Stimulated activated CD4-positive, alpha-beta T cell treated with anti-CD3 and anti-CD28 coated beads, Interleukin-12 subunit alpha, Interleukin-12 subunit beta, amount 100 ng/mL, for 48 hours (primary cell): ENCODE data around the gene KCNH3.
"Not testable (repeated sequence)": the region's sequence is repeated elsewhere in the genome, so short reads cannot be mapped to it uniquely, and the experiment has no call there.

ENCODE experiments used
- DNase-seq, 3 donors: peaks; one replicate each; pipeline ENCODE4 v3.0.0-alpha.2; 2020; ENCODE audit warnings: low read depth in 2 of 3, low spot score in 1 of 3

The KCNH3 gene, protein sequence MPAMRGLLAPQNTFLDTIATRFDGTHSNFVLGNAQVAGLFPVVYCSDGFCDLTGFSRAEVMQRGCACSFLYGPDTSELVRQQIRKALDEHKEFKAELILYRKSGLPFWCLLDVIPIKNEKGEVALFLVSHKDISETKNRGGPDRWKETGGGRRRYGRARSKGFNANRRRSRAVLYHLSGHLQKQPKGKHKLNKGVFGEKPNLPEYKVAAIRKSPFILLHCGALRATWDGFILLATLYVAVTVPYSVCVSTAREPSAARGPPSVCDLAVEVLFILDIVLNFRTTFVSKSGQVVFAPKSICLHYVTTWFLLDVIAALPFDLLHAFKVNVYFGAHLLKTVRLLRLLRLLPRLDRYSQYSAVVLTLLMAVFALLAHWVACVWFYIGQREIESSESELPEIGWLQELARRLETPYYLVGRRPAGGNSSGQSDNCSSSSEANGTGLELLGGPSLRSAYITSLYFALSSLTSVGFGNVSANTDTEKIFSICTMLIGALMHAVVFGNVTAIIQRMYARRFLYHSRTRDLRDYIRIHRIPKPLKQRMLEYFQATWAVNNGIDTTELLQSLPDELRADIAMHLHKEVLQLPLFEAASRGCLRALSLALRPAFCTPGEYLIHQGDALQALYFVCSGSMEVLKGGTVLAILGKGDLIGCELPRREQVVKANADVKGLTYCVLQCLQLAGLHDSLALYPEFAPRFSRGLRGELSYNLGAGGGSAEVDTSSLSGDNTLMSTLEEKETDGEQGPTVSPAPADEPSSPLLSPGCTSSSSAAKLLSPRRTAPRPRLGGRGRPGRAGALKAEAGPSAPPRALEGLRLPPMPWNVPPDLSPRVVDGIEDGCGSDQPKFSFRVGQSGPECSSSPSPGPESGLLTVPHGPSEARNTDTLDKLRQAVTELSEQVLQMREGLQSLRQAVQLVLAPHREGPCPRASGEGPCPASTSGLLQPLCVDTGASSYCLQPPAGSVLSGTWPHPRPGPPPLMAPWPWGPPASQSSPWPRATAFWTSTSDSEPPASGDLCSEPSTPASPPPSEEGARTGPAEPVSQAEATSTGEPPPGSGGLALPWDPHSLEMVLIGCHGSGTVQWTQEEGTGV

DNA sequence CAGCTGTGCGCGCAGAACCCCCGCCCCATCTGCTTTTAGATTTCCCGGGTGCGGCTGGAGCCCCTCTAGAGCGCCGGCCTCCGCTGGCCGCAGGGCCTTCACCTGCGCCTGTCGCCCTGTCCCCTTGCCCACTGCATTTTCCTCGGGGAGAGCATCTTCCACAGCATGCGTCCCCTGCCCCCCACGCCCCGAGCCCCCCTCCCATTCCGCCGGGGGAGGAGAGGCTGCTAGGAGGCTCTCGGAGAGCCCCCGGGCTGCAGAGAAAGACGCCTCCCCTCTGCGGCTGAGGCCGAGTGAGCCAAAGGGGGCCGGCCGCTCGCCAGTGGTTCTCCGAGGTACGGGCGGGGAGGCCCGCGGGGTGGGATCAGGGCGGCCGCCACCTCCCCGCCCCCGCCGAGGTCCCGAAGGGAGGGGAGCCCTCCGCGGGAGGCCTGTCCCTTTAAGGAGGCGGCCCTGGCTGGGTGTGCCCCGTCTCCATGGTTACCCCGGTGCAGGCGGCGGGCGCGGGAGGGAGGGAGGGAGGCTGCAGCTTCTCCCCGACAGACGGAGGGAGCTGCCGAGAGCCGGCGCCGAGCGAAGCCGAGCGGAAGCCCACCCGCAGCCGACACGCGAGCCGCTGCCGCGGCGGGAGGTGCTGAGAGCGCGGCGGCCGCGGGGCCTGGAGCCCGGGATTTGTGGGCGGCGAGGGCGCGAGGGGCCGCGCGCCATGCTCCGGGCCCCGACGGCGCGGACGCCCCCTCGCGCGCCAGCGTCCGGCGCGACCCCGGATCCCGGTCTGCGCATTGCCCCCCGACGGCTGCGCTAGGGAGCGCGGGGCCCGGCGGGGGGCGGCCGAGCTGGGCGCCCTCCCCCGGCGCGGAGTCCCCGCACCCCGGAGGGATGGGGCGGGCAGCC lies at the start of gene KCNH3:
Gene KCNH3, plus strand, starts transcription at position 521 of the 894 bp plus-strand sequence. CDS start 387 bp downstream, outside the sequence.
- DNase-seq = peak; percentile 57 to 76 (median 68)

DNA sequence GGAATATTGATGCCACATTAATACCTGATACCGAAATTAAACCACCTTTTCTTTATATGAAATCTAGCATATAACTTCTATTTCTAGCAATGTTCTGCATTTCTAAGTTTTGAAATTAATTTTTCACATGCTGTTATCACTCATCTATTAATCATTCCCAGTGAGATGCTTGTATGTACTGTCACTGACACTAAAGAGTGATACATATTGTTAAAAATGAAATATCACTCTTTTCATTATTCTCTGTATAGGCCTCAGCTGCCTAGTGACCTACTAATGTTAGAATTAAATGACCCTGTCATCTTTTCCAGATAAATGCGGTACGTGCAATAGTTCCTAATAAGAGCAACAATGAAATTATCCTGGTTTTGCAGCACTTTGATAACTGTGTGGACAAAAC lies 49.7 kb upstream of the KCNH3 start:
- no peak for DNase-seq

DNA sequence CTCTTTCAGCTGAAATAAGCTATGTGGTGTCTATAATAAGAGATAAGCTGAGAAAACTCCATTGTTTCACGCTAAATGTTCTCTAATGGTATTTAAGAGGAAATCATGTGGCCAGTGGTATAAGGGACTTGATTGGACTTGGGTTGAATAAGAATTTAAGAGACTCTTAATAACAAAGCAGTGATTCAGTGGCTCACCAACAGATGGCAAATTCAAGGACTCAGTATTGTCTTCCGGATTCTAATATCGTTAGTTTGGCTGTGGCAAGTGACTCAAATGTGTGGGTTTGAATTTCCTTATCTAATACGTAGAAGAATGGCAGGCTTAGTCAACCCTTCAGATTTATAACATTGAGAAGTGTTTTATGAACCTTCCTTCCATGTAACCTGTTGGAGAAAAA lies 49.1 kb upstream of the KCNH3 start:
- no peak for DNase-seq

DNA sequence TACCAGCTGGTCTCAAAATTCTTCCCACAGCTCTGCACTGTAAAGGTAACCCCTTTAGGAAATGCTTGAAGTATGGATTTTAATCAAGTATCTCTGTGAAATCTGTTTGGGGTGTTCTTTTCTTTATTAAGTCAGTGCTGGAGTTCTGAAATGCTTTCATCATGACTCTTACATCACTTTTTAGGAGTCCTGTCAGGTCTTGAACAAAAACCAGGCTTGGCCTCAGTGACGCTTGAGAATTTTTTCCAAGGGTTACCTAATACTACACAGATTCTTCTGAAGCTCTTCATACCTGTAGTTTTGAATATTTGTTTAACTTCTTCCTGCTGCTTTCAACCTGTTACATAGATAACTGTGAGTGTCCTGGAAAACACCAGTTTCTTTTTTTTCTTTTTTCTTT lies 47.0 kb upstream of the KCNH3 start:
- no peak for DNase-seq

DNA sequence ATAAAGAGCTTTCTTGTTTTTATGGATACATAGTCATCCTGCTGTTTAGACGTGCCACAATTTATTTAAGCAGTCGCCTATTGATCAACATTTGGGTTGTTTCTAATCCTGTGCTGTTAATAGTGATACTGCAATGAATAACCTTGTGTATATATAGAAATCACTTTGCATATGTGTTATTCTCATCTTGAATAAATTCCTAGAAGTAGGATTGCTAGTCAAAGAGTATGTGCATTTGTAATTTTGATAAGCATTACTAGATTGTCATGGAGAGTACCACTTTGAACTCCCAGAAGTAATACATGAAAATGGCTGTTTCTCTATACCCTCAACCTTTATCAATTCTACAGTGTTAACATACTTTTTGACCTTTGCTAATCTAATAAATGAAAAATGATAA lies 44.9 kb upstream of the KCNH3 start:
- no peak for DNase-seq

DNA sequence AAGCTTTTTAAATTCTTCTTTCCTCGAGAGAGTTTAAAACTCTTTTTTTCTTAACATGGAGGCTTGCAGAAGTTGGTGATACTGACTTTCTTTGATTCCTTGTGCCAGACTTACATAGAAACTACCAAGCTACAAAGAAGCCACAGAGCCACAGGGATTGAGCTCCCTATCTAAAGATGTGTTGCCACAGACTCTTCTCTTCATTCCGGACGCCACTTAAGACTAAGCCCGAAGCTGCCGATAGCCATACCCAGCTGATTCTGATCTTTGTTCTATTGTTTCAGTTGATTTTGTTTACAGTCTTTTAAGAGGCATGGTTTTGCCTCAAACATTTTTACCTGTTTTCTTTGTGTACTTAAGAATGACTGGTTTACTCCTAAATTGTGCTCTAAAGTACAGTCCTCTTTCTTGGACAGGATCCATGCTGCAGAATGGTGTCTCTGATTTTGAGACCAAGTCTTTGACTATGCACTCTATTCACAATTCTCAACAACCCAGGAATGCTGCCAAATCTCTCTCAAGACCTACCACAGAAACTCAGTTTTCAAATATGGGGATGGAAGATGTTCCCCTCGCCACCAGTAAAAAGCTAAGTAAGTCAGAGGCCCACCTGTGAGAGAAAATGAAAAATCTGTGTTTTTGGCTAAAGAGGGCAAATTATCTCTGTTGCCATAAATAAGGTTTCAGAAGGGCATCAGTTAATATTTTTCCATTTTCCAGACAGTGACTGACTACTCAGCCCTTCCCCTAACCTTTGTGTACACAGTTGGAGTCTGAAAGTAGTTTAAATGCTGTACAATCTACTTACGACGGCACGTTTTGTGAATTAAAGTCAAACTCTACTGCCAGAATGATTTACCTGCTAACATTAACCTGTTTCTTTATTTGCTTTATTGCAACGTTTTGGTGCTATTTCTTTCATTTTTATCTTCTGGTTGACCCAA lies 42.1 kb upstream of the KCNH3 start:
- DNase-seq = no peak

DNA sequence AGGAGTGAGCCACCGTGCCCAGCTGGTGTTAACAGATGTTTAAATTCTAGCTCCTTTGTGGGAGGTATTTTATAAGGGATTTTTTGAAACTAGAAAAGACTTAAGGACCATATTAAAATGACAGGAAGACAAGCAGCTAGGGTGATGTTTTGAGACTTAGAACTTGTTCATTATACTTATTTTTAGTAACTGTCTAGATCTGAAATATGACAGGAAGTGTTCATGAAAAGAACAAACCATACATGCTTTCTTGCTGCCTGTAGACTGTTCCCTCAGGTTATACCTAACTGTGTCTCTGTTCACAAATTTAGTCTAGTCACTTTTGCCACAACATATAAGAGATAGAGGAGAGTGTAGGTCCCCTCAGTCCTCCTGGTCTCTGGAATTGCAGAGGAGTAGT lies 36.9 kb upstream of the KCNH3 start:
- no peak for DNase-seq

DNA sequence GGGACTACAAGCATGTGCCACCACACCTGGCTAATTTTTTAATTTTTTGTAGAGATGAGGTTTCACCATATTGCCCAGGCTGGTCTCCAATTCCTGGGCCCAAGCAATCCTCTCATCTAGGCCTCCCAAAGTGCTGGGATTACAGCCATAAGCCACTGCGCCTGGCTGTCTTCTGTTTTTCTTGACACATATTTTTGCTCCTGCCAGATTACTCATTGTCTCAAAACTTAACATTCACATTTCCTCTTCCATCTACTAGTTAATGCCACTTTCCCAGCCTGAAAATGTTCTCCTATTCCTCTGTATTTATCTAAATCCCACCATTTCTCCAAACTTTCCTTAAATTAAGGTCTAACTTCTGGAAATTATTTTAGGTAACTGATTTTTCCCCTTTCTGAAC lies 36.2 kb upstream of the KCNH3 start:
- DNase-seq = no peak

DNA sequence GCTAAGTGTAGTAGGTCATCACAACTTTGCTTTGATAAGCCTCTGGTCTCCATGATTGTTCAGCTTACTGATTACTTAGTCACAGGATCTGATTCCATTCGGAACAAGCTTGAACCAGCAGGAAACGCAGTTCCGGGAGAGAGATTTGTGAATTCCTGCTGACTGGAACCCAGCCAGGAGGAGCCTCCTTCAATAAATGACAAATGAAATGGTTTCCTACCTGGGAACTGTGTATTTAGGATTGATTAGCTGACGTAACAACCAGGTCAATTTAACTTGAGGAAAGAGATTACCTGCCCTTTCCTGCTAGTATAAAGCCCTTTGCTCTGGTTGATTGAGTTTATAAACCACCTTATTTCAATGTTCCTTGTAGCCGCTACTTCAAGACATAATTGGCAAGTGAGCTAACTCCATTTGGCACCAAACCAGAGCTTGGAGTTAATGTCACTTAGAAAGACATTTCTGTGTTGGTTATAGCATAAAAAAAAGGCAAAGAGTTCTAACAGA lies 35.1 kb upstream of the KCNH3 start:
- DNase-seq = no peak

DNA sequence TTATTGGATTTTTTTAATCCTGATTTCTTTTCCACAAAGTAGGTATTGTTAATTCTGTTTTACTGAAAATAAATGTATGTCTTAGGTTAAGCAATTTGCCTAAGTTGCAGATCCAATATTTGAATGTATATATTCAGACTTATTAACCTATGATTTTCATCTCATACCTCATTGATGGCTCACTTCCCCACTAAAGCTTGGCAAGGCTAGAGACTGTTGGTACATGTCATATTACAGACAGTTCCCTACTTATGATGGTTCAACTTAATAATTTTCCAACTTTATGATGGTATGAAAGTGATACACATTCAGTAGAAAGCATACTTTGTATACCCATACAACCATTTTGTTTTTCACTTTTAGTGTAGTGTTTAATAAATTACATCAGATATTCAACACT lies 33.2 kb upstream of the KCNH3 start:
- DNase-seq = no peak

DNA sequence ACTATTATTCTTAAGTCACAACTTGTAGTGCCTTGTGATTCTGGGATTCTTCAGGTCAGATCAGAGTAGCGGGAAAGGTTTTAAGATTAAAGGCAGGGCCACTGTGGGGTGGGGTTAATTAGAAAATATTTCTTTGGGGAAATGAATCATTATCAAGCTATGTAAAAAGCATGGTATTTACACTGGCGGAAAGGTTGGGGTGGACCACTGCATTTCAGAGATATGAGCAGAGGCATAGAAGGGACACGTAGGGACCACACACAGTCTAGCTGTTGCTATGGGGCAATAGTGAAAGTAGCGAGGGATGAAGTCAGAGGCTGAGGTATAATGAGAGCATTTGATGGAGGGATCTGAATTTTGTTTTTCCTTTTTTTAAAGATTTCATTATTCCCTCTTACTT lies 31.7 kb upstream of the KCNH3 start:
- DNase-seq = no peak

DNA sequence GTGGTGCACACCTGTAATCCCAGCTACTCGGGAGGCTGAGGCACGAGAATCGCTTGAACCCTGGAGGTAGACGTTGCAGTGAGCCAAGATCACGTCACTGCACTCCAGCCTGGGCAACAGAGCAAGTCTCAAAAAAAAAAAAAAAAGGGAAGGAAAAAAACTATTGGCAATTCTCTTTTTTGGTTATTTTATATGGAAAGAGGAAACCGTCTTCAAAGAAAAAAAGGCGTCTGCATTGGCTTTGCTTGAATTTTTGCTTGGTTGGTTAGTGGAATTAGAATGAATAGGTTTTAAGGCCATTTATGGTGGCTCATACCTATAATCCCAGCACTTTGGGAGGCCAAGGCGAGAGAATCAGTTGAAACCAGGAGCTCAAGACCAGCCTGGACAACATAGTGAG lies 29.1 kb upstream of the KCNH3 start:
- not testable (repeated sequence) for DNase-seq

DNA sequence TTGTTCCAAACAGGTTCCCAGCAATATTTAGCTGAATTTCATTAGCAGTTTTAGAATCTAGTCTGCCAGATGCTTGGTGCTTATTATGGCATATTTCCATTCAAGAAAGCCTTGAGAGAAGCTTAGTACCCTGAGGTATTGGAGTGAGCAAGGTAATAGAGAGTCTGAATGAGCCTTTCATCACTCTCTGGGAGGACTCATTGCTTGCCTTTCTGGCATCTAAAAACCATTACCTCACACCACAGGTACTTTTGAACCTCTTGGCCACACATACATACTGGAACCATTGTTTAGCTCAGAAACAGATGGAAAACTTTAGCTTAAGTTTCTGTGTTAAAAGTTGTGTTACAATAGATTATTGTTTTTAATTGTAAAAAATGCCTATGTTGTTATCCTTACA lies 27.4 kb upstream of the KCNH3 start:
- DNase-seq = no peak

DNA sequence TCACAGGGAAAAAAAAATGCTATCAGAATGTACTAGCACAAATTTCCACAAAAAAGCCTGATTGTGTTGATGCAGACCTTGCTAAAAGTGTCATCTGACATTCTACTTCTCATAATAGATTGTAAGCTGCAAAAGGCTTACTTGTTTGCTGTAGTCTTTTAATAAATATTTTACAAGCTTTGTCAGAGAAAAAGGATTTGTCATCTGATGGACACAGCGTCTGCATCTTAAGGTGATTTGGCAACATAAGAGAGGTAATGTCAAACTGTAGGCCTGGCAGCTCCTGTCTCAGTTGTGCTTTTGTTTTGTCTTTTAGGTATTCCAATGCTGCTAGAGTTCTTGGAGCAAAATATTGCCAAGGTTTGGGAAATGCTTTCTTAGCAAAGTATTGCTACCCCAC lies 26.3 kb upstream of the KCNH3 start:
- DNase-seq = no peak

DNA sequence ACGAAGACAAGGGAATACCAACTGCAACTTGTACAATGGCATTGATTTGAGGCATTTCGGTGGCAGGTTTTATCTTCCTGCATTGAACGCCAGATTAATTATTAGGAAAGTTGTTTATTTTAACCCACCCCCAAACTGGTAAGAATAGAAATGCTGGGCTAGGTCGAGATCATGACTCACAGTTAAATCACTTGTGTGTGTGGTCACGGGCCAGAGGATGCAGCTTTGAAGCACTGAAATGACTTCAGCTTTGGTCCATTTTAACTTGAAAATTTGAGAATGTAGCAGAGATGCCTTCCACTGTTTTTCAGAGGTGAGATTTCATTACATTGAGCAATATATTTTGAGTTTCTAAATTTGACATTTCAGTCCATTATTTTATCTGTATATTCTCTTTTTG lies 23.6 kb upstream of the KCNH3 start:
- no peak for DNase-seq

DNA sequence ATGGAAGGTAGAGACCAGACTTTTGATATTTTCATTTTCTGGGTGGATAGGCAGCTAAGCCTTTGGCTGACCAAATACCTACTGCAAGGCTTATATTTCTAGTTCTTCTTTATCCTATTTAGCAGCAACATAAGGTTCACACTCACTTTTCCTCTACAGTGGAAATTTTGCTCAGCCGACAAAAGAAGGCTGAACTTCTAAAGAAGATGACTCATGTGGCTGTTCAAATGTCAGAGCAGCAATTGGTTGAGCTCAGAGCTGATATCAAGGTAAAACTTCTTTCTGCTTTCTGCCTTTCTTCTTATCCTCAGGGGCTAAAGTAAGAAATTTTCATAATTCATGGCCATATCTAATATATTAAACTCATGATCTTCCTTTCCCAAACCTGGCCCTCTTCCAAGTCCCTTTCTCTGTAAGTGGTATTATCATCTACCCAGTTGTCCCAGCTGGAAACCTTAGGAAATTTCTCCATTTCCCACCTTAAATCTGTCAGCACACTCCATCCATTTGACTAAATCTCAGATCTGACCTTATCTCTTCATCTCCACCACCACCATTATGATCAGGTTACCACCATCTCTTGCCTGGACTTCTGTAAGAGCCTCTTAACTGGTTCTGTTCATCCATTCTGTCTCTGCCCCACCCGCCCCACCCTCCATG lies 19.8 kb upstream of the KCNH3 start:
- no peak for DNase-seq

DNA sequence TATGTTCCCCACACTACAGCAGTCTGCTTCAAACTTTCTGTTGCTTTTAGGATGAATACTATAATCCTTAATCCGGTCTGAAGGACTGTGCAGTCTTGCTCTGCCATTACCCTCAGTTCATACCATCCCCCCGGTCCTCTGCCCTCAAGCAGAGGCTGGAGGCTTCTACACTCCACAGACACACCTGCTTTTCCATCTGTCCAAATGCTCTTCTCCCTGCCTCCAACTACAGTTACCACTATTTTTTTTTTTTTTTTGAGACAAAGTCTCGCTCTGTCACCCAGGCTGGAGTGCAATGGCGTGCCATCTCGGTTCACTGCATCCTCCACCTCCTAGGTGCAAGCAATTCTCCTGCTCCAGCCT lies 19.3 kb upstream of the KCNH3 start:
- no peak for DNase-seq

DNA sequence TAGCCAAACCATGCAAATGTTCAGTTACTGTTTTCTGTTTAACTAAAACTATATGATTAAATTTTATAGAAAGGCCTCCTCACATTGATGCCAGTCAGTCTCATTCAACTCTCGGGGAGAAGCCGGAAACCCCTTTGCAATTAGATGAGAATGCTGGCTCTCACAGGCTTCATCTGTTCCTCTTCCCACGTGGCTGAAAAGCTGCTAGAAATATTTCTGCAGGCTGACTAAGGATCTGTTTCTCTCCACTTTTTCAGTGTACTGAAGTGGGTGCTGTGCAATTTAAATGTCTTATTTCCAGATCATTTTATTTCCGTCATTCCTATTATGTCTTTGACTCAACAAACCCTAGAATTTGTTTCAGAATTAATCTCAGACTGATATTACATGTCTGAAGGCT lies 17.4 kb upstream of the KCNH3 start:
- no peak for DNase-seq

DNA sequence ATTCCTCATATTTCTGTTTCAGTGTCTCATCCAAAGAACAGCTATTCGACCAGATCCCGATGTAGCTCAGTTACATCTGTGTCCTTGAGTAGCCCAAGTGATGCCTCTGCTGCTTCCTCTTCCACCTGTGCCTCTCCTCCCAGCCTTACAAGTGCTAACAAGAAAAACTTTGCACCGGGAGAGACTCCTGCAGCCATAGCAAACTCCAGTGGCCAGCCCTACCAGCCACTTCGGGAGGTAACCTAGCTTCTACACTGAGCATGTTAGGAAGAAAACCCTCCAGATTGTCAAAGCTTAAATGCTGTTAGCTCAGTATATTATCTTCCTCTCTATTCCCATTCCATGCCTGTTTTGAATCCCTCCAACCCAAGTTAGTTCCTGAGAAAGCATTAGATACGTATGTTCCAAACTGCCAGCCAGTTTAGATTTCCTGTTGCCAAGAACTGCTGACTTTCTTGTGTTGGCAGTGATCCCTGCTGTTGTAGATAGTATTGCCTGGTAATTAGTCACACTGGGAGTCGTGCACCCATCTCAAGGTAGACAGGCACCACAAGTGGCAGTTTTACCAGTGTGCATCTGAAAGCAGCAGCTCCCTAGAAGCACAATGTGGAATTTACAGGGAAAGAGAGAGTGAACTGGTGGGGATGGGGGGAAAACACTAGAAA lies 14.0 kb upstream of the KCNH3 start:
- no peak for DNase-seq
